GM21529 (cell line): ENCODE data around the gene LCORL.
"Not testable (repeated sequence)": the region's sequence is repeated elsewhere in the genome, so short reads cannot be mapped to it uniquely, and the experiment has no call there.

Experiments
- ATAC-seq: cut with Tn5 transposase; IDR thresholded peaks from one replicate; pipeline ENCODE4 v1.9.1; 2021; ENCODE audit not compliant: unreplicated experiment

The LCORL gene

DNA sequence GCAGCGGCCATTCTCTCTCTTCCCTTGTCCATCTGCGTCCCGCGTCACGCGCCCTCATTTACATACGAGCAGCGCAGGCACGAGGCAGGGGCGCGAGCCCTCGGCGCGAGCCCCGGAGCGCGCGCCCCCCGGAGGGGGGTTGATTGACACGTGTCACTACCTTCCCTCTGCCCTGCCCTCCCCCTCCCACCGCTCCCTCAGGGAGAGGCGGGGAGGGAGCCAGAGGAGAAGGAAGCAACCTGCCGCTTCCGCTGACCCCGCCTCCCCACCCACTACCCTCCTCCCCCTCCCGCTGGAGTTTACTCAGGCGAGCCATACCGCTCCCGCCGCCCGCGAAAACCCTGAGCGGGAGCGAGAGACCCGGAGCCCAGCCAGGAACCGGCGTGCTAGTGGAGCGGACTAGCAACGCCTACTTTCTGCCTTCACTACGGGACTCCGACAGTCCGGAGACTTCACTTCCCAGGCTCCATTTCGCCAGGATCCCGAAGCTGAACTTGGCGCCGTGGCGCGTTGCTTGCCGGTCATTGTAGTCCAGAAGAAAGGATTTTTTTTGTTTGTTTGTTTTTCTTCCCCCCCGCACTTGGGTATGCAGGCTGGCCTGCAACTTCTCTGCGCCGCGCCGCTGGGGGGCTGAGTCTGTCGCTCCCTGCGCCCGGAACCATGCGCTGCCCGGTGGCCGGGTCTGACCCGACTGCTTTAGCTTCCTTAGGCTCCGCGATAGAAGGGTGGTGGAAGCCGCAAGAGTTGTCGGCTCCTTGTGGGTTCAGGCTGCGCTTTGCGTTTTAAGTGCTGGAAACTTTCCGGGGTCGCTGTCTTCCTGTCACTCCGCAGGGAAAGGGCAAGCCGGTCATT lies at the start of gene LCORL:
TSS of gene LCORL (minus strand) at position 36 of the 852 bp plus-strand sequence. CDS start at position 32, 4 bp downstream.
- ATAC-seq = peak; percentile 77

DNA sequence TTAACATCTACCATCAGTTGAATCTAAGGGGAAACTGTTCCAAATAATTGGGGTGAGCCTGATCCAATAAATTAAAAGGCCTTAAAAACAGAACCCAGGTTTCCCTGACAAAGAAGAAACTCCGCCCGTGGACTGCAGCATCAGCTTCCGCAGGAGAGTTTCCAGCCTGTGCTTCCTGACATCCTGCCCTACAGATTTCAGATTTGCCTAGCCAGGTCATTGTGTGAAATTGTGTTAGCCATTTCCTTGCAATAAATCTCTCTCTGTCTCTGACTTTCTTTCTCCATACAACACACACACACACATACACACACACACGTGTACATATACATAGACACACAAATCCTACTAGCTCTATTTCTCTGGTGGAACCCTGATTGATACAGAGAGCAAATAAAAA lies 48.3 kb upstream of the LCORL start:
- no peak for ATAC-seq

DNA sequence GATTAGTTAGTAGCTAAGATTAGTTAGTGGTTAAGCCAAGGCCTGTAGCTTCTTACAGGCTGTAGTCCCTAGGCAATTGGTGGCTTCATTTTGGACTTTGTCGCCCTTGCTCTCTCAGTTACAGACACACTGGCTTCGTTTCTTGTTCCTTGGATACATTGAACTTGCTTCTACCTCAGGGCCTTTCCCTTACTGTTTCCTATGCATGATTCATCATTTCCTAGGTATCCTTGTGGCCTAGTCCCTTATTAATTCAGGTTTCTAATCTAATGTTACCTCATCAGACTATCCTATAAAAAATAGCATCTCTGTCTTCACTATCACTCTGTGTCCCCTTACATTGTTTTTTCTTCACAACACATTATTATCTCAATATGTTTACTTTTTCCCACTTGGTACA lies 45.5 kb upstream of the LCORL start:
- no peak for ATAC-seq

DNA sequence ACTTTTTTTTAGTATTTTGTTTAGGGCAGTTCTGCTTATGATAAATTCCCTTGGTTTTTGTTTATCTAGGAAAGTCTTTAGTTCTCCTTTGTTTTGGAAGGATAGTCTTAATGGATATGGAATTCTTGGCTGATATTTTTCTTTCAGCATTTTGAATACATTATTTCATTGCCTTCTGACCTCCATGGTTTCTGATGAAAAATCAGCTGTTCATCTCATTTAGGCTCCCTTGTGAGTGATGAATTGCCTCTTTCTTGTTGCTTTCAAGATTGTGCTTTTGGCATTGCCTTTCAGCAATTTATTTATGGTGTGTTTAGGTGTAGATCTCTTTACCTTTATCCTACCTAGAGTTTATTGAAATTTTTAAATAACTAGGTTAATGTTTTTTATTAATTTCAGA lies 41.5 kb upstream of the LCORL start:
- ATAC-seq = no peak

DNA sequence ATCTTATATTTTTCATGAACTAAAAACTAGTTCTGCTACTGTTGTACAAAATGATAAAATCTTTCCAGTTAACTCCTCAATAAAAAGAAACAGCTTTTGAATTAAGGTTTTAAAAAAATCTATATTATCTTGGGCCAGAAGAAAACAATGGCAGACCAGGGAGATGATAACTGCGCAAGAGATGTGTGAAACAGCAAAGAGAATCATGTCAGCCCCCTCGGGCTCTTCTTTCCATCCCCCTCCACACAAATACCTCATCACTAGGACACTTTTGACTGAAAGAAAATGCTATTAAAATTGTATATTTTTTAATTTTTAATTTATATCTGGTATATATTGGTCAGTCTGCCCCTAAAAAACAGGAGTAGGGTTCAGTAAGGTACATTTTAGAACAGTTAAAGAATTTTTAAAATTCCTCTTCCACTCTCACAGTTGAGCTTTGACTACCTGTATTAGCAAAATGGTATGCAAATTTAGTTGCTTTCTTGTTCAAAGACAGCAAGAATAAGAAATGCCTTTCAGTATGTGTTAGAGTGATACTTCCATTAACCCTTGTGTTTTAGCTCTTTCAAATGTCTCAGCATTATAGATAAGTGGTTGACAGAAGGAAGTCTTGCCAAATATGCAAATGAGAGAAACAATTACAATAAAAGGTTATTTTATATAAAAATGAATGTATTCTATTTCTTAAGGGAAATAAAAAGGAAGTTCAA lies 36.4 kb upstream of the LCORL start:
- ATAC-seq = peak; percentile 64

DNA sequence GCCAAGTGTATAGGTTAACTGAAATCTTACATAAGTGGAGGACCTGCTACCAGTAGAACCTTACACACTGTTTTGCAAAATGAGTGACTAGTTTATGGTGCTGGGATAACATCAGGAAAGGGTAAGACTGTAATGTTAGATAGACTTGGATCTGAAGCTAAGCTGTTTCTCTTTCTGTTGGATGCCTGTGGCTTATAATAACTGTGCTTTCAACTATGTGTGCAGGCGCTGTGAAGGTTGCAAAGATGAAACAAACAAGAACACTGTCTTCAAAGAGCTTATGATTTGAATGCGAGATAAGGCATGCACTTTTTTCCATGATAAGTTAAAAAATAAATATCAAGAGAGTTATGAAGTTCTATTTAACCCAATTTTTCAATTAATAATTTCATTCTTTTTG lies 34.5 kb upstream of the LCORL start:
- ATAC-seq = no peak

DNA sequence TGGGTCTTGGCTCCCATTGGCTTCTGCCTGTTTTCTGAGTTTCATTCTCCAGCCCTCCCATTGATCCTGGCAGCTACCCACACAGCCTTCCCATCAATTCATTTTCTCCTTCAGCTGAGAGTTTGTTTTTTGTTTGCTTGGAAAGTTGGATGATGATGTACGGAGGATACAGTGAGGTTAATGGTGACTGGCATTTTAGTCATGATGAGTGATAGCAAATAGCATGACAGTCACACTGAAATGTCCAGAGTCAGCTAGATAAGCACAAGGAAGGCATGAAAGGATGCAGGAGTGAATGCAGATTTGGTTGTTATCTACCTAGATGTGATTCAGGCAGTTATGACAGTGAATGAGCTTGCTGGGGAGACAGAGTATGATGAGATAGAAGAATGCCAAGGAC lies 30.6 kb upstream of the LCORL start:
- no peak for ATAC-seq

DNA sequence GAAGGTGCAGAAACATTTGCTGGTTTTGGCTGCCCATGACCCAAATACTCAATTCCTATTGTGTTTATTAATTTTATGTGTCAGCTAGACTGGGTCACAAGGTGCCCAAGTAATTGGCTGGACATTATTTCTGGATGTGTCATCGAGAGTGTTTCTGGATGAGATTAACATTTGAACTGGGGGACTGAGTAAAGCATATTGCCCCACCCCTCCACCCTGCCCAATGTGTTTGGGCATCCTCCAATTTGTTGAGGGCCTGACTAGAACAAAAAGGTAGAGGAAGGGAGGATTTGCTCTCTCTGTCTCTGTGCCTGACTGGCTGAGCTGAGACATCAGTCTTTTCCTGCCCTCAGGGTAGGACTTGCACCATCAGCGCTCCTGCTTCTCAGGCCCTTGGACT lies 29.7 kb upstream of the LCORL start:
- ATAC-seq = no peak

DNA sequence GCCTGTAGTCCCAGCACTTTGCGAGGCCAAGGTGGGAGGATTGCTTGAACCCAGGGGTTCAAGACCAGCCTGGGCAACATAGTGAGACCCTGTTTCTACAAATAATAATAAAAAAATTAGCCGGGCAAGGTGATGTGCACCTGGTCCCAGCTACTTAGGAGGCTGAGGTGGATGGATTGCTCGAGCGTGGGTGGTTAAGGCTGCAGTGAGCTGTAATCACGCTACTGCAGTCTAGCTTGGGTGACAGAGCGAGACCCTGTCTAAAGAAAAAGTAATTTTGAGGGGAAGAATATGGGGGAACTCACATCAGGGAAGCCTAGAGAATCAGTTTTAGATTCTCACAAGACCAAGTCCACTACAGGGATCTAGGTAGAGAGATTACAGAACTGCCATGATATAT lies 28.9 kb upstream of the LCORL start:
- ATAC-seq = peak; percentile 49

DNA sequence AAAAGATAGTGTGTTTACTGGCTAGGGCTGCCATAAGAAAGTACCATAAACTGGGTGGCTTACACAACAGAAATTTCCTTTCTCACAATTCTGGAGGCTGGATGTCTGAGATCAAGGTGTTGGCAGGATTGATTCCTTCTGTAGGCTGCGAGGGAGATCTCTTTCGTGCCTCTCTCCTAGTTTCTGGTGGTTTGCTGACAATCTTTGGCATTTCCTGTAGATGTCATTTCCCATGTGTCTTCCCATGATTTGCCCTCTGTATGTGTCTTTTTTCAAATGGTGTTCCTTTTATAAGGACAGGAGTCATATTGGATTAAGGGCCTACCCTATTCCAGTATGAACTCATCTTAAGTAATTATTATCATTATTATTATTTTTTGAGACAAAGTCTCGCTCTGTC lies 27.9 kb upstream of the LCORL start:
- no peak for ATAC-seq

DNA sequence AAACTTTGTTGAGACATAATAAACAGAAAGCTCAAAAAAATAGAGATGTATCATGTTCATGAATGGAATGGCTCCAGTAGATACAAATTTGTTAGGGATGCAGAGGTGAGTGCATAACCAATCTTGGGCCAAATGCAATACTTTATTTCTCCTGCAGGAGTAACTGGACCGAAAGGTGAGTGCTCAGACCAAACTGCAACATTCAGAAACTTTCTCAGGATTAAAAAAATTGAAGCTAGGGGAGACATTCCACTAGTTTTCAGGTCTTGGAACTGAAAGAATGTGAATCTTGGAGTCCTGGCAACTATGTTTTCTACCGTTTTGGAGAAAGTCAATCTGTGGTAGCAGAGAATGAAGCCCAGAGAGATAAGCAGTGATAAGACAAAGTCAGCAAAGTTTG lies 21.2 kb upstream of the LCORL start:
- no peak for ATAC-seq

DNA sequence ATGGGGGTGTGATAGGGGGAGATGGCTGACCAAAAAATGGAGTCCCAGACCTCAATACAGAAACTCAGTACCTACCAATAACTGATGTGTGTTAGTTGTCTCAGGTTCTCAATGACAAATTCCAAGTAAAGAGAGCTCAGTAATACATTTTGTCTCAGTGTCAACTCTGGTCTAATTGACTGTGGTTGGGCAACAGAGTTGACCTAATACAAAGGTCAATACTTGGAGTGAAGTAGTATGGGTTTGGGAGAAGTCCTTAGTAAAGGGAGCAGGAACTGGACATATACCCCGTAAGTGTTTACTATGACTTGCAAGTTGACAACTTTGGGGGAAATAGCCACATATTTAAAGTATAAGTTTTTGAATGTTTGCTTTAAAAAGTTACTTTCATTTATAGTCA lies 20.5 kb upstream of the LCORL start:
- no peak for ATAC-seq

DNA sequence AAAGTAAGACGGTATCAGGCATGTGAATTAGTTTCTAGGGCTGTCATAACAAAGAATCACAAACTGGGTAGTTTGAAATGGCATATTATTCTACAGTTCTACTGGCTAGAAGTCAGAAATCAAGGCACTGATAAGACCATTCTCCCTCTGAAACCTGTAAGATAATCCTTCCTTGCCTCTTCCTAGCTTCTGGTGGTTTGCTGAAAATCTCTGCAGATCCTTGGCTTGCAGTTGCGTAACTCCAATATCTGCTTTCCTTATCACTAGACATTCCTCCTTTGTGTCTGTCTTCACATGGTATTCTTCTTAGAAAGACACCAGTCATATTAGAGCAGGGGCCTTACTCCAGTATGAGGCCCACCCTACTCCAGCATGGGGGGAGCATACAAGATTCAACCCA lies 19.6 kb upstream of the LCORL start:
- no peak for ATAC-seq

DNA sequence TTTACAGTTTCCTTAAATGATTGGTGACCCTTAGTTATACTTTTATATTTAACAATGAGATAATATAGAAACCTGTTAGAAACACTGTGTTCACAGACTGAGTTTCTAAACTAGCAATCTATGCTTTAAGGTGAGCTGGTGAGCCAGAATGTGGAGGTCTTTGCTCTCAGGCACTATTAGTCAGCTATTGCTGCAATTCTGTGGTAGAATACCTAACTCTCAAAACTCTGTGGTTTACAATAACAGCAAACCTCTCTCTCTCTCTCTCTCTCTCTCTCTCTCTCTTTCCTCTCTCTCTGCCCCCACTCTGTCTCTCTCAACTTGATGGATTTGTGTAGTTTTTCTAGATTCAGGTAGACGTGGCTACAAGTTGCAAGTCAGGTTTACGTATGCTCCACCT lies 17.6 kb upstream of the LCORL start:
- peak; percentile 51 for ATAC-seq

DNA sequence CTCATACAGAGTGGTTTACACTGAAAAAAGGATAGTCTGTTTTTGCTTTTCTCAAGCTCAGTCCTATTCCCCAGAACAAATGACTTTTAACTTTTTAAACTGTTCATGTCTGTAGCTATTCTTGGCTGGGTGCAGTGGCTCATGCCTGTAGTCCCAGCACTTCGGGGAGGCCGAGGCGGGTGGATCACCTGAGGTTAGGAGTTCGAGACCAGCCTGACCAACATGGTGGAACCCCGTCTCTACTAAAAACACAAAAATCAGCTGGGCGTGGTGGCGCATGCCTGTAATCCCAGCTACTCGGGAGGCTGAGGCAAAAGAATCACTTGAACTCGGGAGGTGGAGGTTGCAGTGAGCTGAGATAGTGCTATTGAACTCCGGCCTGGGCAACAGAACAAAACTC lies 14.8 kb upstream of the LCORL start:
- ATAC-seq = not testable (repeated sequence)

DNA sequence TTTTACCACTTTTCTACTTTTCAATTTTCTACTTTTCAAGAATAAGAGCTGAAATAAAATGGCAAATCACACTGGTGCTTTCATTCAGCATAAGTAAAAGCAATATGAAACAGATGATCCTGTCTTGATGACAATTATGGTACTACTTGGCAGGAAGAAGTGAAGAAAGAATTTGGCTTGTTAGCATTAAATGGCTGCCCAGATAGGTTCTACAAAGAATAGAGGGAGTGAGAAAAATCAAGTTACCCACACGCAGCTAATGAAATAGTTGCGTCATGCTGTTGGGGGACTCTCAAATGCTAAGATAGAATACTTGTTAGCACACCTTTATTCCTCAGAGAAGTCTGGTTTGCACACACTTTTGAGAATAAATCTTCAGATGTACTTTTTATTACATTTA lies 12.5 kb upstream of the LCORL start:
- ATAC-seq = no peak

DNA sequence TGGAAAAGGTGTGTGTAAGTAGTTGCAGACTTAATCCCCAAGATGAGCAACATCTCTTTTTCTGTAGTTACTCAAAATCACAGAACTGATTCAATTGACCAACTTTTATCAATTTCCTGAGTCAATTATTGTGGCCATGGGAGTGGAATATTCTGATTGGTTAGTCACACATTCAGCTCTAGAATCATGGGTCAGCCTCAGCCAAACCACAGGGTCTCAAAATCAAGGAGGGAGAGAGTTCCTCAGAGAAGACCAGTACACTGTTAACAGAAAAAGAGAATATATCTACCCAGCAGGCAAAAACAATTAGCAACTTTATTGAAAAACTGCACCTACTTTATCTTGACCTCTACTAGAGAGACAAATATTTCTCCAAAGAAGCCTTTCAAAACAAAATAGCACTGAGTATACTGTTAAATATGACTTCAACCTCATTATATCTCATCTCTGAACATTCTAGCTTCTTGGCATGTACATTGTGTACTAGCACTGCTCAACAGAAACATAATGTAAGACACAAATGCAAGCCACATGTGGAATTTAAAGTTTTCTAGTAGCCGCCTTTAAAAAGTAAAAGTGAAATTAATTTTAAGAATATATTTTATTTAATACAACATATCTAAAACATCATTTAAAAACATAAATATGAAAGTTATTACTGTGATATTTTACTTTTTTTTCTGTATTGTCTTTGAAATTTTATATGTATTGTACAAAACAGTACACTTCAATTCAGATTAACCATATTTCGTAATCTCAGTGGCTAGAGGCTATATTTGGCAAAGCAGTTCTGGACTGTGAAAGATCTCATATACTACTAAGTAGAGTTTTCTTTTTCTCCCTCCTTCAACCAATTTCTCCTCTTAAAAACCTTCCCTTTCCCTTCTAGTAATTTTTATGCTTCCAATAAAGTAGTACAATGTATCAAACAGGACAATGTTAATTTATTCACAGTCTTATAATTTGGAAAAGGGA lies 11.8 kb upstream of the LCORL start:
- ATAC-seq = no peak

DNA sequence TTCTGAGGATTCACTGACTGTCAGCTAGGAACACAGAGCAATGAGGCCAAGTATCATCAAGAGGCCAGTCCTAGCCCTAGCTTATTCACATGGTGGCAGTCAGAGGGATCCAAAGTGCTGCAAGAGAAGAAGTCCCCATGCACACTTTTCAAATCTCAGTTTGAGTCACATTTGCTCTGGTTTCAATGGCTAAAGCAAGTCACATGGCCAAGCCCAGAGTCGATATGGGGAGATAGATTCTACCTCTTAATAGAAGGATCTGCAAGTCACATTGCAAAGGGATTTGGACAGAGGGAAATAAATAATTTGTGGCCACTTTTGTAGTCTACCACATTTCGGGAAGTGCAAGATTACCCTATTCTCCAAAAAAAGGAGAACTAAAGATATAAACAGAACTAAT lies 3.7 kb upstream of the LCORL start:
- ATAC-seq = no peak

DNA sequence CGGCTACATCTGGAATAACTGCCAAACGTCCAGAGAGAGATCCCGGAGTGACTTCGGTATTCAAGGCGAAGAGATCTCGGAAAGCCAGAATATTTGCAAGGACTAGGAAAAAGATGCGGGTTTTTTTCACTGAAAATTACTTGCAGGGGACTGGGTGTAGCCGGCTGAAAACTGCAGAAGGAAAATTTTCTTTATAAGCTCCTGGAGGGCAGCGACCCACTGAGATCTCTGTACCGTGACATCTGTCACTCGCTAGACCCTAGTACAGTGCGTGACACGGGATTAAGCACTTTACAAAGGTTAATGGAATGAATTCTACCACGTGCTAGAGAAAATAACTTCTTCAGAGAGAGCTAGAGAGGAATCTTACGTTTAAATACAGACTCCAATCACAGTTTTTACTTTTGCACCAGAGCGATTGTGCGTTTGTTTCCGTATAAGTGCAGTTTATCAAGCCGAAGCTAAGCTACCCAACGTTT lies 1.1 kb upstream of the LCORL start:
- ATAC-seq = no peak

DNA sequence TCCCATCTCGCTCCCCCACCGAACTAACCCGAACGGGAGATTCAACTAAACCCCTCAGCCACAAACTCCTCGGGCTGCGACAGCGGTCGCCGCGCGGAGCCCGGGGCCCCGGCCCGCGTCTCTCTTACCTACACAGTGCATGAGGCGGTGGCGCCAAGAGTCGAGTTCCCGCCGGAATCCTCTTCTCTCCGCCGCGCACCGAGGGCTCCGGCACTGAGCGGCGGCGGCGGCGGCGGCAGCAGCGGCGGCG lies 160 bp downstream of the LCORL start:
- ATAC-seq = peak; percentile 6

DNA sequence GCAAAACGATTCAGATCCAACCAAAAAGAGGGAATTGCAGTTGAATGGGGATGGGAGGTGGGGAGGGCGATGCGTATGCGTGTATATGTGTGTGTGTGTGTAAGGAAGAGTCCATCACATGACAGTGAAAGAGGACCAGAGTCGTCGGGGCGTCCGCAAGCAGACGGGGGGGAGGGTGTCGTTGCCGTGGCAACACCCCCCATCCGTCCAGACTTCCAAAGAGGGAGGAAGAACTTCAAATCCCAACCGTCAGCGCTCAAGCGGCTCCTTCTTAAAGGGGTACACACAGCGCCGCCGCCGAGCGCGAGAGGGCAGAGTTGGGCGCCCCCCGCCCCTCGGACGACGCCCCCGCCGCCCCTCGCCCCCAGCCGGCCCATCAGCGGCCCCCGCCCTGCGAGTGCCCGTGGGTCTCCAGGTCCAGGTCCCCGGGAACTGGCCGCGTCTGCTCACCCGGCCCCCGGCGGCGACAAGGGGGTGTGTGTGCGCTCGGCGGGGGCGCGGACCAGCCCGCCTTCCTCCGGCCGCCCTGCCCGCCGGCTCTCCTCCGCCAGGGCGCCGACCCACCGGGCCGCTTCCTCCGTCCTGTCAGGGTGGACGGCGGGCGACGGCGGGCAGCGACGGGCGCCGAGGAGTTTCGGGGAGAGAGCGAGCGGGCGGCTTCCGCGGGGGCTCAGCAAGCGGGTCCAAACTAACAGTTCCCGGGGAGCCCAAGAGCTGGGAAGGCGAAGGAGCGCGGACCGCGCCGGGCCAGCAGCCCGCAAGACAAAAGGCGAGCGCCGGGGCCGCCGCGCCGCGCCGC lies 685 bp downstream of the LCORL start:
- peak; percentile 21 for ATAC-seq
